ENCODE measurements around the gene NHERF1. TPM values are rescaled to one million over a fixed set of nuclear protein-coding genes. Genes with fewer than 3 reads are reported as not detected.

The NHERF1 gene
- 15.9 and 22.1 TPM in 2 replicates for total RNA-seq

GRCh38 chr17:74748529-74749278 is at the start of gene NHERF1:
Gene NHERF1, plus strand, starts transcription at chr17:74748628. Its CDS starts 219 bp downstream, at chr17:74748847.
- TF ChIP-seq, protein P1, sequence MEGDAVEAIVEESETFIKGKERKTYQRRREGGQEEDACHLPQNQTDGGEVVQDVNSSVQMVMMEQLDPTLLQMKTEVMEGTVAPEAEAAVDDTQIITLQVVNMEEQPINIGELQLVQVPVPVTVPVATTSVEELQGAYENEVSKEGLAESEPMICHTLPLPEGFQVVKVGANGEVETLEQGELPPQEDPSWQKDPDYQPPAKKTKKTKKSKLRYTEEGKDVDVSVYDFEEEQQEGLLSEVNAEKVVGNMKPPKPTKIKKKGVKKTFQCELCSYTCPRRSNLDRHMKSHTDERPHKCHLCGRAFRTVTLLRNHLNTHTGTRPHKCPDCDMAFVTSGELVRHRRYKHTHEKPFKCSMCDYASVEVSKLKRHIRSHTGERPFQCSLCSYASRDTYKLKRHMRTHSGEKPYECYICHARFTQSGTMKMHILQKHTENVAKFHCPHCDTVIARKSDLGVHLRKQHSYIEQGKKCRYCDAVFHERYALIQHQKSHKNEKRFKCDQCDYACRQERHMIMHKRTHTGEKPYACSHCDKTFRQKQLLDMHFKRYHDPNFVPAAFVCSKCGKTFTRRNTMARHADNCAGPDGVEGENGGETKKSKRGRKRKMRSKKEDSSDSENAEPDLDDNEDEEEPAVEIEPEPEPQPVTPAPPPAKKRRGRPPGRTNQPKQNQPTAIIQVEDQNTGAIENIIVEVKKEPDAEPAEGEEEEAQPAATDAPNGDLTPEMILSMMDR (IDR thresholded peaks at IDR 0.05; ENCODE audit: extremely low read depth, low read depth, low read length) = no peak
- peaks cover 13% of the 10 kb centered on the region for H3K4me1 ChIP-seq (ENCODE audit: insufficient read depth, low read length)
- no peaks in the 10 kb centered on the region for H3K9me3 ChIP-seq (ENCODE audit: low read depth, low read length)
- no peaks in the 10 kb centered on the region for H3K27me3 ChIP-seq (ENCODE audit: insufficient read depth, low read length)
- peaks cover 41% of the 10 kb centered on the region for H3K79me2 ChIP-seq (ENCODE audit: insufficient read depth, low read length)
- peak within 1 kb of the TSS; percentile 78 for H2AFZ ChIP-seq (ENCODE audit: low read length)
- H3K27ac ChIP-seq (ENCODE audit: low read depth, low read length) = no peak within 1 kb of the TSS
- H4K20me1 ChIP-seq (ENCODE audit: insufficient read depth, low read length) = peaks cover 10% of the 10 kb centered on the region
- DNase-seq (ENCODE audit: insufficient read length, low spot score, missing footprints) = peak; percentile 100
- no peaks in the 10 kb centered on the region for H3K36me3 ChIP-seq (ENCODE audit: insufficient read depth, low read length)
- H3K4me2 ChIP-seq (ENCODE audit: insufficient read depth, low read length) = peak within 1 kb of the TSS; percentile 89
- H3K4me3 ChIP-seq (ENCODE audit: insufficient read depth, low read length) = peak within 1 kb of the TSS; percentile 86

GRCh38 chr17:74699236-74699635 is 49.2 kb upstream of the NHERF1 start:
- H3K4me1 ChIP-seq (ENCODE audit: insufficient read depth, low read length) = no peaks in the 10 kb centered on the region
- no peak overlapping the region for H3K27ac ChIP-seq (ENCODE audit: low read depth, low read length)
- TF ChIP-seq, protein P1 (IDR thresholded peaks at IDR 0.05; ENCODE audit: extremely low read depth, low read depth, low read length) = no peak
- no peaks in the 10 kb centered on the region for H3K79me2 ChIP-seq (ENCODE audit: insufficient read depth, low read length)
- H3K27me3 ChIP-seq (ENCODE audit: insufficient read depth, low read length) = no peaks in the 10 kb centered on the region
- H3K4me2 ChIP-seq (ENCODE audit: insufficient read depth, low read length) = no peak overlapping the region
- H2AFZ ChIP-seq (ENCODE audit: low read length) = no peak overlapping the region
- no peaks in the 10 kb centered on the region for H4K20me1 ChIP-seq (ENCODE audit: insufficient read depth, low read length)
- H3K36me3 ChIP-seq (ENCODE audit: insufficient read depth, low read length) = no peaks in the 10 kb centered on the region
- H3K9me3 ChIP-seq (ENCODE audit: low read depth, low read length) = no peaks in the 10 kb centered on the region
- no peak overlapping the region for H3K4me3 ChIP-seq (ENCODE audit: insufficient read depth, low read length)
- DNase-seq (ENCODE audit: insufficient read length, low spot score, missing footprints) = no peak

- Histone ChIP-seq H3K79me2 (ENCODE audit: insufficient read depth, low read length) (no peaks in the 10 kb centered on the region), H3K9me3 (ENCODE audit: low read depth, low read length) (no peaks in the 10 kb centered on the region), H2AFZ (ENCODE audit: low read length) (no peak overlapping the region), H3K36me3 (ENCODE audit: insufficient read depth, low read length) (no peaks in the 10 kb centered on the region), H3K4me1 (ENCODE audit: insufficient read depth, low read length) (no peaks in the 10 kb centered on the region), H4K20me1 (ENCODE audit: insufficient read depth, low read length) (no peaks in the 10 kb centered on the region), H3K27ac (ENCODE audit: low read depth, low read length) (no peak overlapping the region), H3K4me3 (ENCODE audit: insufficient read depth, low read length) (no peak overlapping the region), H3K4me2 (ENCODE audit: insufficient read depth, low read length) (no peak overlapping the region), H3K27me3 (ENCODE audit: insufficient read depth, low read length) (no peaks in the 10 kb centered on the region)
- TF ChIP-seq, protein P1 (IDR thresholded peaks at IDR 0.05; ENCODE audit: extremely low read depth, low read depth, low read length) = no peak
- DNase-seq (ENCODE audit: insufficient read length, low spot score, missing footprints) = peak; percentile 43
Observed at GRCh38 chr17:74702116-74702871, 46.1 kb upstream of the NHERF1 start.

DNA sequence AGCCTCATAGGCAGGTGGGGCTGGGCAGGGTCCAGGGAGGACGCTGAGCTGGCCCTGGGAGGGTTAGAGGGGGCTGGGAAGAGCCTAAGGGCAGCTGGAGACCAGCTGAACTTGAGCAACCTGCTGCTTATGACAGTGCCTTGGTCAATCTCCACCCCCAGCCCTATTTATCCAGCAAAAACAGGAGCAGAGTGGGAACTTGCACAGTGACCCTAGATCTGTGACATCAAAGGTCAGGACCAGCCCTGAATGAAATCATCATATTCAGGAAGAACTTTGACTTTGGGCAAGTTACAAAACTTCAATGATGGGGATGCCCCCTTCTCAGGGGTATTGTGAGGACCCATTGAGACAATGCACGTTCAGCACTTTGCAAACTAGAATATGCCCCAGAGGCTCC is 45.1 kb upstream of the NHERF1 start:
- no peaks in the 10 kb centered on the region for H3K4me1 ChIP-seq (ENCODE audit: insufficient read depth, low read length)
- no peak for DNase-seq (ENCODE audit: insufficient read length, low spot score, missing footprints)
- no peak overlapping the region for H3K27ac ChIP-seq (ENCODE audit: low read depth, low read length)
- H3K4me3 ChIP-seq (ENCODE audit: insufficient read depth, low read length) = no peak overlapping the region
- TF ChIP-seq, protein P1 (IDR thresholded peaks at IDR 0.05; ENCODE audit: extremely low read depth, low read depth, low read length) = no peak
- H2AFZ ChIP-seq (ENCODE audit: low read length) = no peak overlapping the region
- no peak overlapping the region for H3K4me2 ChIP-seq (ENCODE audit: insufficient read depth, low read length)
- no peaks in the 10 kb centered on the region for H3K79me2 ChIP-seq (ENCODE audit: insufficient read depth, low read length)
- no peaks in the 10 kb centered on the region for H3K9me3 ChIP-seq (ENCODE audit: low read depth, low read length)
- no peaks in the 10 kb centered on the region for H4K20me1 ChIP-seq (ENCODE audit: insufficient read depth, low read length)
- H3K36me3 ChIP-seq (ENCODE audit: insufficient read depth, low read length) = no peaks in the 10 kb centered on the region
- no peaks in the 10 kb centered on the region for H3K27me3 ChIP-seq (ENCODE audit: insufficient read depth, low read length)
